GM21367 (cell line): ENCODE results near the gene MTERF4.

Experiments used
- ATAC-seq: cut with Tn5 transposase; IDR thresholded peaks from one replicate; pipeline ENCODE4 v1.9.1; 2021; ENCODE audit not compliant: unreplicated experiment

MTERF4 gene

GRCh38 chr2:241102239-241102803 lies at the start of gene MTERF4:
TSS of gene MTERF4 (minus strand) at chr2:241102287. CDS start at chr2:241102273, 14 bp downstream.
- ATAC-seq: peak; percentile 73

GRCh38 chr2:241150660-241151530 lies 48.8 kb upstream of the MTERF4 start:
- no peak for ATAC-seq

GRCh38 chr2:241149925-241150659 lies 48.0 kb upstream of the MTERF4 start, which contains the start of gene PPP1R7:
TSS of gene PPP1R7 (plus strand) at chr2:241150467. CDS start at chr2:241150496, 29 bp downstream.
- peak; percentile 48 for ATAC-seq

GRCh38 chr2:241149675-241149924 lies 47.5 kb upstream of the MTERF4 start:
- ATAC-seq: peak; percentile 7

- peak; percentile 76 for ATAC-seq
Observed at GRCh38 chr2:241148891-241149674, 47.0 kb upstream of the MTERF4 start, which contains the start of gene PASK. TSS of gene PASK (minus strand) at chr2:241149472. CDS start at chr2:241143032, 6,440 bp downstream.

GRCh38 chr2:241148239-241148638 lies 46.2 kb upstream of the MTERF4 start:
- ATAC-seq: no peak

GRCh38 chr2:241147336-241147735 lies 45.2 kb upstream of the MTERF4 start:
- ATAC-seq: no peak

GRCh38 chr2:241146286-241146685 lies 44.2 kb upstream of the MTERF4 start:
- no peak for ATAC-seq

- no peak for ATAC-seq
Observed at GRCh38 chr2:241142593-241142992, 40.5 kb upstream of the MTERF4 start.

- no peak for ATAC-seq
Observed at GRCh38 chr2:241142063-241142462, 40.0 kb upstream of the MTERF4 start.

- ATAC-seq: no peak
Observed at GRCh38 chr2:241141214-241141770, 39.2 kb upstream of the MTERF4 start.

GRCh38 chr2:241140445-241140840 lies 38.4 kb upstream of the MTERF4 start:
- ATAC-seq: no peak

- ATAC-seq: no peak
Observed at GRCh38 chr2:241139531-241140444, 37.7 kb upstream of the MTERF4 start.

GRCh38 chr2:241138471-241138870 lies 36.4 kb upstream of the MTERF4 start:
- no peak for ATAC-seq

- ATAC-seq: no peak
Observed at GRCh38 chr2:241137276-241138190, 35.4 kb upstream of the MTERF4 start.

- no peak for ATAC-seq
Observed at GRCh38 chr2:241136661-241137260, 34.7 kb upstream of the MTERF4 start.

GRCh38 chr2:241136191-241136590 lies 34.1 kb upstream of the MTERF4 start:
- no peak for ATAC-seq

- no peak for ATAC-seq
Observed at GRCh38 chr2:241135737-241136136, 33.6 kb upstream of the MTERF4 start.
